Adrenal gland (tissue), 12 donors: ENCODE results near the gene MORN4. TPM values are rescaled to one million over a fixed set of nuclear protein-coding genes. Genes with fewer than 3 reads are reported as not detected.
A peak's percentile ranks its signal among the peaks of the same experiment; 100 is the strongest.

ENCODE experiments used
- DNase-seq, 7 donors: peaks; one replicate each; pipeline ENCODE4 v3.0.0-alpha.2; 2019 to 2020
- H3K27ac ChIP-seq, 5 donors: fragments of 200-600 bp; sonication (generic) in 4 of 5; 1 replicate in 3 of 5; 2 replicates in 2 of 5; pipeline versions ENCODE4 v1.5.1 to v1.8.0; 2016 to 2020; ENCODE audit warnings: mild to moderate bottlenecking in 1 of 5
- H3K27me3 ChIP-seq: fragments of 200-600 bp; 2 replicates; pipeline ENCODE4 v1.8.0; 2021
- H3K36me3 ChIP-seq, 2 donors: fragments of 200-600 bp; replicated peaks in 1 of 2; 1 replicate in 1 of 2; 2 replicates in 1 of 2; pipeline versions ENCODE4 v1.5.1 to v1.8.0; 2018 to 2022
- H3K4me1 ChIP-seq, 2 donors: fragments of 200-600 bp; replicated peaks in 1 of 2; 1 replicate in 1 of 2; 2 replicates in 1 of 2; pipeline versions ENCODE4 v1.5.1 to v1.8.0; 2018 to 2021
- H3K4me3 ChIP-seq, 4 donors: fragments of 200-600 bp; sonication (generic) in 3 of 4; one replicate each; pipeline ENCODE4 v1.5.1; 2016 to 2018
- H3K9me3 ChIP-seq, 3 donors: fragments of 200-600 bp; sonication (generic) in 1 of 3; replicated peaks in 1 of 3; 1 replicate in 2 of 3; 2 replicates in 1 of 3; pipeline versions ENCODE4 v1.5.1 to v1.8.0; 2016 to 2021
- POLR2A ChIP-seq, 2 donors: fragments of 450-650 bp; IDR thresholded peaks; one replicate each; pipeline ENCODE4 v1.6.1; 2017; ENCODE audit warnings: antibody characterized with exemption in 2 of 2, mild to moderate bottlenecking in 2 of 2, moderate library complexity in 1 of 2
- WGBS, 4 donors: extraction: QIAGEN DNeasy Blood & Tissue Kit in 2 of 4; methylation state at CpG; one replicate each; pipeline versions ENCODE4 v1.1.5 to v1.1.7; 2013 to 2017; 5-methylcytosine and 5-hydroxymethylcytosine counted together
- intact Hi-C, 2 donors: fragments of 100-400 bp; cut with DNase I; formaldehyde crosslinking; loops; one replicate each; pipeline versions ENCODE4 v1.14.1 to v1.15.0; 2022 to 2023
- polyA plus RNA-seq, 3 donors: library from polyadenylated mRNA; stranded (reverse); fragments of 200-250 nt in 2 of 3; fragments of 350-450 nt in 1 of 3; fragmentation: Illumina TruSeq in 1 of 3; extraction: RNeasy Lipid Tissue Mini Kit (QIAGEN cat#74804) in 1 of 3; gene quantifications; one replicate each; pipeline ENCODE4 v1.2.3, GENCODE V29; 2013 to 2014
- total RNA-seq, 9 donors: library from RNA; depleted of rRNA in 4 of 9; stranded (reverse); fragments of >200 nt in 4 of 9; fragments of 120-200 nt in 1 of 9; fragmentation: NEBNext Ultra II Directional in 1 of 9; extraction: Animal tissue kit (Norgen Biotek cat#: 25700) in 1 of 9; gene quantifications; one replicate each; pipeline versions ENCODE4 v1.1.0 to v1.2.4, GENCODE V29; 2013 to 2023
- TF ChIP-seq, protein P1 (sequence below), 6 experiments: fragments of 450-650 bp in 4 of 6; fragments of 200-600 bp in 2 of 6; sonication (generic) in 1 of 6; IDR thresholded peaks; 1 replicate in 5 of 6; 2 replicates in 1 of 6; pipeline versions ENCODE4 v1.5.1 to v1.8.0; 2016 to 2021; ENCODE audit warnings: antibody characterized with exemption in 6 of 6, mild to moderate bottlenecking in 2 of 6, moderate library complexity in 1 of 6
- donor health status: healthy with polysubstance abuse.
- donor health status: Bipolar disorder and iron deficiency.
- donor health status: DM: yes; HTN: yes; CAD: no.
- donor health status: DM: no; HTN: no; CAD: no.
- donor health status: DM: no; HTN: no; CAD: no.
- donor health status: DM: yes; HTN: yes; CAD: no.

MORN4 gene
- total and polyA plus RNA-seq, 12 donors: 1.6 to 15.0 (median 8.0) TPM

DNA sequence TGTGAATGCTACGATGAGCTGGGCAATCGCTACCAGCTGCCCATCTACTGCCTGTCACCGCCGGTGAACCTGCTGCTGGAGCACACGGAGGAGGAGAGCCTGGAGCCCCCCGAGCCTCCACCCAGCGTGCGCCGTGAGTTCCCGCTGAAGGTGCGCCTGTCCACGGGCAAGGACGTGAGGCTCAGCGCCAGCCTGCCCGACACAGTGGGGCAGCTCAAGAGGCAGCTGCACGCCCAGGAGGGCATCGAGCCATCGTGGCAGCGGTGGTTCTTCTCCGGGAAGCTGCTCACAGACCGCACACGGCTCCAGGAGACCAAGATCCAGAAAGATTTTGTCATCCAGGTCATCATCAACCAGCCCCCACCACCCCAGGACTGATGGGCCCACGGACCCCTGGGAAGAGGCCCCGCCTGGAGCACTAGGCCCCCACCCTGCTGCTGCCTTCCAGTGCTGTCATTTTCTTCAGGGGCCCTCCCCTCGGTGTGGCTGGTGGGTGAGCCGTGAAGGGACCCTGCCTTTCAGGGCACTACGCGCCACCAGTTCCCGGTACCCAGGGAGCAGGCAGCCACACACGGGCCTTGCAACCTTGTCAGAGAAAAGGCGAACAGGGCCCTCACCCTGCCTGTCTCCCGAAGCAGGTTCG, 63.0 kb downstream of the MORN4 start:
- intact Hi-C loops: loop anchor here (5.0 to 10.0 kb wide), 2 partner anchors 42 to 165 kb away; partner anchors contain the start of gene ZFYVE27 (in 1 of the 2)
- H3K9me3 ChIP-seq: no peaks in the 10 kb centered on the region
- no peak overlapping the region for H3K27ac ChIP-seq
- no peak for DNase-seq
- H3K27me3 ChIP-seq: no peaks in the 10 kb centered on the region
- H3K4me1 ChIP-seq: peaks cover 5 to 20% of the 10 kb centered on the region in 2 donors
- no peak overlapping the region for H3K4me3 ChIP-seq
- WGBS, 4 donors: 91 to 99% (median 94%) methylated on average over 6 to 33 of the region's 33 CpGs
- peaks cover 0 to 19% of the 10 kb centered on the region in 2 donors for H3K36me3 ChIP-seq
- no peak for TF ChIP-seq POLR2A (IDR thresholded peaks at IDR 0.05)
- TF ChIP-seq, protein P1, sequence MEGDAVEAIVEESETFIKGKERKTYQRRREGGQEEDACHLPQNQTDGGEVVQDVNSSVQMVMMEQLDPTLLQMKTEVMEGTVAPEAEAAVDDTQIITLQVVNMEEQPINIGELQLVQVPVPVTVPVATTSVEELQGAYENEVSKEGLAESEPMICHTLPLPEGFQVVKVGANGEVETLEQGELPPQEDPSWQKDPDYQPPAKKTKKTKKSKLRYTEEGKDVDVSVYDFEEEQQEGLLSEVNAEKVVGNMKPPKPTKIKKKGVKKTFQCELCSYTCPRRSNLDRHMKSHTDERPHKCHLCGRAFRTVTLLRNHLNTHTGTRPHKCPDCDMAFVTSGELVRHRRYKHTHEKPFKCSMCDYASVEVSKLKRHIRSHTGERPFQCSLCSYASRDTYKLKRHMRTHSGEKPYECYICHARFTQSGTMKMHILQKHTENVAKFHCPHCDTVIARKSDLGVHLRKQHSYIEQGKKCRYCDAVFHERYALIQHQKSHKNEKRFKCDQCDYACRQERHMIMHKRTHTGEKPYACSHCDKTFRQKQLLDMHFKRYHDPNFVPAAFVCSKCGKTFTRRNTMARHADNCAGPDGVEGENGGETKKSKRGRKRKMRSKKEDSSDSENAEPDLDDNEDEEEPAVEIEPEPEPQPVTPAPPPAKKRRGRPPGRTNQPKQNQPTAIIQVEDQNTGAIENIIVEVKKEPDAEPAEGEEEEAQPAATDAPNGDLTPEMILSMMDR (IDR thresholded peaks at IDR 0.05): no peak

DNA sequence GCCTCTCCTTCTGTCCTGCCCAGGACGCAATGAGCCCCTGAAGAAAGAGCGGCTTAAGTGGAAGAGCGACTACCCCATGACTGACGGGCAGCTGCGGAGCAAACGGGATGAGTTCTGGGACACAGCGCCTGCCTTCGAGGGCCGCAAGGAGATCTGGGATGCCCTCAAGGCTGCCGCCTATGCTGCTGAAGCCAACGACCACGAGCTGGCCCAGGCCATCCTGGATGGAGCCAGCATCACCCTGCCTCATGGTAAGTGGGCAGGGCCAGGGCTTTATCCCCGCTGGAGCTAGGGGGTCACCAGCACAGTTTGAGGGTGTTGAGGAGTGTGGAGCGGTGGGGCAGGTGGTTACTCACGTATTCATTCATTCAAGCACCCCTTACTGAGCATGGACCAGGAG, 65.4 kb downstream of the MORN4 start:
- TF ChIP-seq, protein P1 (IDR thresholded peaks at IDR 0.05): no peak
- no peak for TF ChIP-seq POLR2A (IDR thresholded peaks at IDR 0.05)
- no peak overlapping the region for H3K27ac ChIP-seq
- H3K4me1 ChIP-seq: peaks cover 0 to 6% of the 10 kb centered on the region in 2 donors
- 92 to 97% (median 93%) methylated on average over 7 to 15 of the region's 15 CpGs for WGBS, 4 donors
- peaks cover 0 to 19% of the 10 kb centered on the region in 2 donors for H3K36me3 ChIP-seq
- no peaks in the 10 kb centered on the region for H3K9me3 ChIP-seq
- intact Hi-C loops: no loop called here
- no peak overlapping the region for H3K4me3 ChIP-seq
- H3K27me3 ChIP-seq: no peaks in the 10 kb centered on the region
- DNase-seq: peak in 1 of 7 donors; percentile 13

DNA sequence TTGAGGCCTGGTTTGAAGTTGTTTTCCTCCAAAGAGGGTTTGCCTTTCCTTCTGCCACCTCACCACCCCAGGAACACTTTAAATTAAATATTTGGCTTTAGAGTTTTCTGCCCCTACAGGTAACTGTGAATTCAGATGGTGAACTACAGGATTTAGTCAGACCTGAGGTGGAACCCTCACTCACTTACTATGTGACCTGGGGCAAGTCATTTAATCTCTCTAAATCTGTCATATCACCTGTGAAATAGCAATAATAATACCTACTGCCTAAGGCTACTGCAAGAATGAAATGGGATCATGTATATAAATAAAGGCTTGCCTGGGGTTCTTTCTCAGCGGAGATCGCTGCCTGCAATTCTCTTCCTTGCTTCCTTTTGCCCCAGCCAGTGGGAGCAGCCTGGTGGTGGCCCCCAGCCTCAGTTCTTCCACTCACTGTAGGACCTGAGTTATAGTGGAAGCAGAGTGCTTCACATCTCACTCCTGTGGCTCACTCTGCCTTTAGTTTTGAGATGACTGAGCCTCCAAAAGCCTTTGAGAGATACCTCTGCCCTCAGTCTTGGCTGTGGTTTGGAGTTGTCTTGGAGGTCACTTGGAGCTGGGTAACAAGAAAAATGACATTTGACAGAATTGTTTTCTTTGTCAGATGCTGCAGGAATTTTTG, 66.8 kb downstream of the MORN4 start:
- DNase-seq: no peak
- intact Hi-C loops: no loop called here
- no peak for TF ChIP-seq POLR2A (IDR thresholded peaks at IDR 0.05)
- TF ChIP-seq, protein P1 (IDR thresholded peaks at IDR 0.05): no peak
- no peak overlapping the region for H3K4me3 ChIP-seq
- no peaks in the 10 kb centered on the region for H3K9me3 ChIP-seq
- 85 to 100% (median 90%) methylated on average over 2 of the region's 2 CpGs for WGBS, 4 donors
- H3K36me3 ChIP-seq: peaks cover 0 to 19% of the 10 kb centered on the region in 2 donors
- no peaks in the 10 kb centered on the region for H3K27me3 ChIP-seq
- no peak overlapping the region for H3K27ac ChIP-seq
- no peaks in the 10 kb centered on the region for H3K4me1 ChIP-seq

DNA sequence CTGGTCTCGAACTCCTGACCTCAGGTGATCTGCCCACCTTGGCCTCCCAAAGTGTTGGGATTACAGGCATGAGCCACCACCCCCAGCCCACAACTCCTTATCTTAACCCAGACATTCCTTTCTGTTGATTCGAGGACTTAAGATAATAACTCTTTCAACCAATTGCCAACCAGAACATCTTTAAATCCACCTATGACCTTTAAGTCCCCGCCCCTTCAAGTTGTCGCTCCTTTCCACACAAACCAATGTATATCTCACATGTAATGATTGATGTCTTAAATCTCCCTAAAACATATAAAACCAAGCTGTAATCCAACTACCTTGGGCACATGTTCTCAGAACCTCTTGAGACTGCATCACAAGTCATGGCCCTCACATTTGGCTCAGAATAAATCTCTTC, 68.5 kb downstream of the MORN4 start:
- no peaks in the 10 kb centered on the region for H3K9me3 ChIP-seq
- H3K36me3 ChIP-seq: peaks cover 0 to 8% of the 10 kb centered on the region in 2 donors
- H3K27ac ChIP-seq: no peak overlapping the region
- no peaks in the 10 kb centered on the region for H3K4me1 ChIP-seq
- no peaks in the 10 kb centered on the region for H3K27me3 ChIP-seq
- no peak overlapping the region for H3K4me3 ChIP-seq
- 81 to 91% (median 86%) methylated on average over 4 of the region's 4 CpGs for WGBS, 4 donors
- TF ChIP-seq POLR2A (IDR thresholded peaks at IDR 0.05): no peak
- TF ChIP-seq, protein P1 (IDR thresholded peaks at IDR 0.05): no peak
- DNase-seq: no peak
- intact Hi-C loops: no loop called here

Other genes starting within 250 kb of the MORN4 start
- gene RRP12, start 232.2 kb downstream of the MORN4 start, total RNA-seq: 10 to 100 TPM; 13.3 to 56.9 (median 27.5) TPM
- gene RRP12, start 232.2 kb downstream of the MORN4 start, polyA plus RNA-seq: 10 to 100 TPM; 27.2 to 42.9 (median 35.6) TPM
- gene PGAM1, start 207.3 kb downstream of the MORN4 start, total RNA-seq: 100 to 1,000 TPM; 307 to 578 (median 404) TPM
- 100 to 1,000 TPM in 1 of 3 donors, 10 to 100 TPM in 2; 55.4 to 627 (median 84.4) TPM for gene PGAM1, start 207.3 kb downstream of the MORN4 start, polyA plus RNA-seq
- 10 to 100 TPM; 22.3 to 95.8 (median 32.7) TPM for gene EXOSC1, start 187.5 kb downstream of the MORN4 start, total RNA-seq
- gene EXOSC1, start 187.5 kb downstream of the MORN4 start, polyA plus RNA-seq: 10 to 100 TPM; 38.3 to 46.7 (median 38.5) TPM
- 10 to 100 TPM; 18.8 to 58.7 (median 24.7) TPM for gene ZDHHC16, start 187.3 kb downstream of the MORN4 start, total RNA-seq
- 10 to 100 TPM; 30.9 to 41.1 (median 38.4) TPM for gene ZDHHC16, start 187.3 kb downstream of the MORN4 start, polyA plus RNA-seq
- 100 to 1,000 TPM in 1 of 9 donors, 10 to 100 TPM in 8; 38.7 to 139 (median 61.0) TPM for gene MMS19, start 135.1 kb downstream of the MORN4 start, total RNA-seq
- 10 to 100 TPM; 46.8 to 79.8 (median 68.4) TPM for gene MMS19, start 135.1 kb downstream of the MORN4 start, polyA plus RNA-seq
- 10 to 100 TPM in 8 of 9 donors, 1 to 10 TPM in 1; 7.9 to 24.2 (median 13.3) TPM for gene UBTD1, start 134.6 kb downstream of the MORN4 start, total RNA-seq
- 10 to 100 TPM in 2 of 3 donors, 1 to 10 TPM in 1; 1.4 to 20.6 (median 17.4) TPM for gene UBTD1, start 134.6 kb downstream of the MORN4 start, polyA plus RNA-seq
- 1 to 10 TPM in 5 of 9 donors, under 1 TPM in 2, not detected in 2; 0.67 to 2.9 (median 2.3) TPM for gene ANKRD2, start 60.7 kb downstream of the MORN4 start, total RNA-seq
- gene ANKRD2, start 60.7 kb downstream of the MORN4 start, polyA plus RNA-seq: under 1 TPM; 0.24 to 0.81 (median 0.72) TPM
- gene HOGA1, start 49.1 kb downstream of the MORN4 start, total RNA-seq: 10 to 100 TPM in 6 of 9 donors, 1 to 10 TPM in 3; 2.1 to 30.8 (median 13.3) TPM
- 10 to 100 TPM in 2 of 3 donors, 1 to 10 TPM in 1; 3.2 to 13.6 (median 12.1) TPM for gene HOGA1, start 49.1 kb downstream of the MORN4 start, polyA plus RNA-seq
- 1 to 10 TPM in 3 of 9 donors, under 1 TPM in 3, not detected in 3; 0.47 to 2.3 (median 1.0) TPM for gene C10orf62, start 43.8 kb downstream of the MORN4 start, total RNA-seq
- 1 to 10 TPM in 1 of 3 donors, under 1 TPM in 2; 0.26 to 1.3 (median 0.44) TPM for gene C10orf62, start 43.8 kb downstream of the MORN4 start, polyA plus RNA-seq
- 10 to 100 TPM; 30.0 to 70.8 (median 41.6) TPM for gene PI4K2A, start 7.2 kb upstream of the MORN4 start, total RNA-seq
- gene PI4K2A, start 7.2 kb upstream of the MORN4 start, polyA plus RNA-seq: 10 to 100 TPM; 17.8 to 69.8 (median 18.2) TPM
- 100 to 1,000 TPM in 1 of 9 donors, 10 to 100 TPM in 8; 13.1 to 158 (median 27.1) TPM for gene AVPI1, start 53.7 kb upstream of the MORN4 start, total RNA-seq
- 10 to 100 TPM; 15.4 to 19.7 (median 15.7) TPM for gene AVPI1, start 53.7 kb upstream of the MORN4 start, polyA plus RNA-seq
- gene MARVELD1, start 80.2 kb upstream of the MORN4 start, total RNA-seq: 10 to 100 TPM in 4 of 9 donors, 1 to 10 TPM in 5; 4.2 to 23.5 (median 9.3) TPM
- gene MARVELD1, start 80.2 kb upstream of the MORN4 start, polyA plus RNA-seq: 10 to 100 TPM in 2 of 3 donors, 1 to 10 TPM in 1; 6.3 to 11.7 (median 10.7) TPM
- 10 to 100 TPM; 26.7 to 45.3 (median 34.7) TPM for gene ZFYVE27, start 103.6 kb upstream of the MORN4 start, total RNA-seq
- 10 to 100 TPM; 23.6 to 39.3 (median 31.7) TPM for gene ZFYVE27, start 103.6 kb upstream of the MORN4 start, polyA plus RNA-seq
- gene SFRP5, start 138.5 kb upstream of the MORN4 start, total RNA-seq: 10 to 100 TPM in 2 of 9 donors, 1 to 10 TPM in 3, under 1 TPM in 4; 0.22 to 12.9 (median 1.4) TPM
- gene SFRP5, start 138.5 kb upstream of the MORN4 start, polyA plus RNA-seq: 10 to 100 TPM in 1 of 3 donors, 1 to 10 TPM in 2; 8.0 to 43.4 (median 8.7) TPM
- gene GOLGA7B, start 216.3 kb upstream of the MORN4 start, total RNA-seq: 1 to 10 TPM in 3 of 9 donors, under 1 TPM in 6; 0.06 to 2.2 (median 0.61) TPM
- 10 to 100 TPM in 1 of 3 donors, 1 to 10 TPM in 2; 1.8 to 20.3 (median 3.5) TPM for gene GOLGA7B, start 216.3 kb upstream of the MORN4 start, polyA plus RNA-seq